SK-N-SH (cell line): ENCODE data around the gene DDX46. TPM values are rescaled to one million over a fixed set of nuclear protein-coding genes. Genes with fewer than 3 reads are reported as not detected.

ENCODE experiments used
- CTCF ChIA-PET: fragments of 300-600, 350-600 bp; formaldehyde crosslinking; extraction: SDS; loops from one replicate; lab custom pipeline; 2021; lab: Yijun Ruan, JAX
- POLR2A ChIA-PET: fragments of 350-600 bp; sonication (Branson Sonifier 250); formaldehyde crosslinking; extraction: SDS; loops from one replicate; lab custom pipeline; 2020; ENCODE audit warnings: antibody characterized with exemption, inconsistent platforms; lab: Yijun Ruan, JAX
- DNase-seq: peaks from one replicate; pipeline ENCODE4 v3.0.0; 2012
- H2AFZ ChIP-seq: fragments of 200-600 bp; sonication (generic); 2 replicates; pipeline ENCODE4 v1.8.1; 2016; ENCODE audit warnings: antibody characterized with exemption, mild to moderate bottlenecking, low read depth
- H3F3A ChIP-seq: fragments of 200-600 bp; sonication (generic); replicated peaks from 2 replicates; pipeline ENCODE3; 2016; ENCODE audit warnings: antibody characterized with exemption, mild to moderate bottlenecking; ENCODE audit not compliant: insufficient read depth
- H3K27ac ChIP-seq, 2 experiments: fragments of 200-500 bp in 1 of 2; fragments of 200-600 bp in 1 of 2; sonication (Bioruptor generic) in 1 of 2; sonication (generic), shearing (Covaris generic) in 1 of 2; 2 replicates each; pipeline versions ENCODE4 v1.5.1 to v1.6.1; 2014 to 2016; ENCODE audit warnings: low read depth in 2 of 2, inconsistent platforms in 1 of 2, low read length in 1 of 2, mild to moderate bottlenecking in 1 of 2, mixed read lengths in 1 of 2
- H3K27me3 ChIP-seq: fragments of 200-600 bp; sonication (generic), shearing (Covaris generic); 2 replicates; pipeline ENCODE4 v1.6.1; 2016; ENCODE audit warnings: mixed run types; ENCODE audit not compliant: insufficient read depth
- H3K36me3 ChIP-seq, 2 experiments: fragments of 200-500 bp in 1 of 2; fragments of 200-600 bp in 1 of 2; sonication (Bioruptor generic) in 1 of 2; sonication (generic) in 1 of 2; replicated peaks in 1 of 2; 2 replicates each; pipeline versions ENCODE3 to v1.5.1; 2014 to 2016; ENCODE audit warnings: low read length in 1 of 2, mild to moderate bottlenecking in 1 of 2; ENCODE audit not compliant: insufficient read depth in 2 of 2, control insufficient read depth in 1 of 2
- H3K4me1 ChIP-seq, 2 experiments: fragments of 200-500 bp in 1 of 2; fragments of 200-600 bp in 1 of 2; sonication (Bioruptor generic) in 1 of 2; sonication (generic), shearing (Covaris generic) in 1 of 2; 2 replicates each; pipeline versions ENCODE4 v1.5.1 to v1.6.1; 2014 to 2016; ENCODE audit warnings: low read depth in 1 of 2, low read length in 1 of 2, mixed run types in 1 of 2; ENCODE audit not compliant: insufficient read depth in 2 of 2, control insufficient read depth in 1 of 2
- H3K4me2 ChIP-seq: fragments of 200-600 bp; sonication (generic), shearing (Covaris generic); 2 replicates; pipeline ENCODE4 v1.6.1; 2017; ENCODE audit warnings: mixed run types
- H3K4me3 ChIP-seq, 2 experiments: fragments of 200-500 bp in 1 of 2; fragments of 200-600 bp in 1 of 2; sonication (Bioruptor generic) in 1 of 2; sonication (generic), shearing (Covaris generic) in 1 of 2; 2 replicates each; pipeline versions ENCODE4 v1.5.1 to v1.8.1; 2014 to 2016; ENCODE audit warnings: low read depth in 2 of 2, inconsistent platforms in 1 of 2, low read length in 1 of 2, mild to moderate bottlenecking in 1 of 2, mixed read lengths in 1 of 2, moderate library complexity in 1 of 2
- H3K79me2 ChIP-seq: fragments of 200-600 bp; sonication (generic); 2 replicates; pipeline ENCODE4 v1.8.1; 2017; ENCODE audit warnings: mild to moderate bottlenecking; ENCODE audit not compliant: insufficient read depth
- H3K9ac ChIP-seq: fragments of 200-600 bp; sonication (generic); 2 replicates; pipeline ENCODE4 v1.6.1; 2017; ENCODE audit warnings: mixed run types
- H3K9me2 ChIP-seq: fragments of 200-600 bp; sonication (generic); 2 replicates; pipeline ENCODE4 v1.6.1; 2017; ENCODE audit warnings: mixed run types
- H3K9me3 ChIP-seq: fragments of 200-600 bp; sonication (generic); 2 replicates; pipeline ENCODE4 v1.6.1; 2017; ENCODE audit warnings: mixed run types, mild to moderate bottlenecking, moderate library complexity
- H4K20me1 ChIP-seq: fragments of 200-600 bp; sonication (generic); 2 replicates; pipeline ENCODE4 v1.6.1; 2017; ENCODE audit warnings: mild to moderate bottlenecking, mixed run types; ENCODE audit not compliant: insufficient read depth
- CTCF ChIP-seq: fragments of 200-600 bp; sonication (generic); IDR thresholded peaks from 2 replicates; pipeline ENCODE4 v1.6.1; 2017; ENCODE audit warnings: antibody characterized with exemption, mild to moderate bottlenecking, moderate library complexity
- FOSL2 ChIP-seq: IDR thresholded peaks from 2 replicates; pipeline ENCODE4 v1.4.0; 2012; ENCODE audit warnings: low read depth, mild to moderate bottlenecking, moderate library complexity, borderline replicate concordance
- FOXM1 ChIP-seq: IDR thresholded peaks from 2 replicates; pipeline ENCODE4 v1.4.0; 2012; ENCODE audit warnings: low read depth, mild to moderate bottlenecking
- GATA2 ChIP-seq: sonication (generic); formaldehyde crosslinking; IDR thresholded peaks from 2 replicates; pipeline ENCODE4 v1.5.0; 2020; ENCODE audit warnings: mild to moderate bottlenecking, missing genetic modification reagents
- MEF2A ChIP-seq: IDR thresholded peaks from 2 replicates; pipeline ENCODE4 v1.4.0; 2012; ENCODE audit warnings: low read depth, borderline replicate concordance
- MXI1 ChIP-seq: IDR thresholded peaks from 2 replicates; pipeline ENCODE4 v1.6.1; 2012; ENCODE audit warnings: mild to moderate bottlenecking, low read depth, low read length, improper control_type of control experiment
- POLR2AphosphoS5 ChIP-seq: IDR thresholded peaks from 2 replicates; pipeline ENCODE4 v1.6.1; 2012; ENCODE audit warnings: low read depth, low read length
- RCOR1 ChIP-seq: fragments of 150-350 bp; IDR thresholded peaks from 2 replicates; pipeline ENCODE4 v1.6.1; 2017; ENCODE audit warnings: antibody characterized with exemption, low read length
- RFX5 ChIP-seq: IDR thresholded peaks from 2 replicates; pipeline ENCODE4 v1.6.1; 2012; ENCODE audit warnings: mild to moderate bottlenecking, improper control_type of control experiment, low read length
- RXRA ChIP-seq: IDR thresholded peaks from 2 replicates; pipeline ENCODE4 v1.4.0; 2012; ENCODE audit warnings: low read depth, mild to moderate bottlenecking, borderline replicate concordance
- WGBS: methylation state at CpG from one replicate; pipeline ENCODE4 v1.1.6; 2017; ENCODE audit warnings: low lambda C conversion rate; 5-methylcytosine and 5-hydroxymethylcytosine counted together
- polyA plus RNA-seq, 3 experiments: library from polyadenylated mRNA; depleted of rRNA; stranded (reverse); fragments of >200 nt; gene quantifications; 2 replicates each; pipeline ENCODE4 v1.2.3, GENCODE V29; 2012

The DDX46 gene
- polyA plus RNA-seq, 1 of the 3 experiments (the other 2 are of a cell fraction) = 20.3 TPM

- peaks cover 48 to 82% of the 10 kb centered on the region in 2 experiments for H3K36me3 ChIP-seq
- H3K4me1 ChIP-seq = peaks cover 0 to 5% of the 10 kb centered on the region in 2 experiments; a peak in 1 of 4 replicates
- H3K9me2 ChIP-seq = no peaks in the 10 kb centered on the region
- no peak overlapping the region for H3K9ac ChIP-seq
- ChIA-PET CTCF (interaction anchor here (0.6 kb wide), 1 partner anchor 386 kb away, joined by 3 read pairs; no protein-coding TSS in a partner anchor), POLR2A (no interaction called here)
- no peaks in the 10 kb centered on the region for H3F3A ChIP-seq
- TF ChIP-seq POLR2AphosphoS5 (no peak), MEF2A (no peak), CTCF (no peak), RCOR1 (no peak), MXI1 (no peak)
- no peaks in the 10 kb centered on the region for H3K79me2 ChIP-seq
- H3K9me3 ChIP-seq = no peaks in the 10 kb centered on the region
- WGBS = 97% methylated on average over 4 of the region's 4 CpGs
- H3K4me2 ChIP-seq = no peak overlapping the region
- no peak overlapping the region for H3K27ac ChIP-seq
- no peak overlapping the region for H2AFZ ChIP-seq
- no peaks in the 10 kb centered on the region for H4K20me1 ChIP-seq
- no peak for DNase-seq
- H3K27me3 ChIP-seq = no peaks in the 10 kb centered on the region
- H3K4me3 ChIP-seq = no peak overlapping the region
These were observed 60.9 kb downstream of the DDX46 start for GRCh38 chr5:134819407-134819963.

- TF ChIP-seq RFX5 = no peak
- no peak for TF ChIP-seq FOSL2
- TF ChIP-seq FOXM1 = no peak
- no peak for TF ChIP-seq RXRA
- no peak for TF ChIP-seq GATA2 (CRISPR knock-in tag)
- no peak for TF ChIP-seq POLR2AphosphoS5
- no peak for TF ChIP-seq MXI1
- no peak for TF ChIP-seq RCOR1
- TF ChIP-seq, all 33 proteins: peak for 0
- H3K4me3 ChIP-seq = no peak overlapping the region
- H4K20me1 ChIP-seq = no peaks in the 10 kb centered on the region
- POLR2A ChIA-PET = interaction anchor here (0.6 kb wide), 1 partner anchor 64 kb away, joined by 3 read pairs; the partner anchor contains the start of gene DDX46
- no peak overlapping the region for H3K9ac ChIP-seq
- no peak for DNase-seq
- H3K36me3 ChIP-seq = peaks cover 60 to 82% of the 10 kb centered on the region in 2 experiments
- no peaks in the 10 kb centered on the region for H3F3A ChIP-seq
- no peak overlapping the region for H3K27ac ChIP-seq
- H3K9me2 ChIP-seq = no peaks in the 10 kb centered on the region
- CTCF ChIA-PET = interaction anchor here (1.5 kb wide), 1 partner anchor 20 kb away, joined by 4 read pairs; no protein-coding TSS in a partner anchor
- H3K4me2 ChIP-seq = no peak overlapping the region
- H3K79me2 ChIP-seq = no peaks in the 10 kb centered on the region
- no peaks in the 10 kb centered on the region for H3K9me3 ChIP-seq
- WGBS = 91% methylated on average over 7 of the region's 7 CpGs
- H3K27me3 ChIP-seq = no peaks in the 10 kb centered on the region
- H3K4me1 ChIP-seq = peaks cover 0 to 9% of the 10 kb centered on the region in 2 experiments; a peak in 1 of 4 replicates
- no peak overlapping the region for H2AFZ ChIP-seq
These were observed 63.3 kb downstream of the DDX46 start for GRCh38 chr5:134821841-134822240.
